ENCODE measurements around the gene SCYGR5. TPM values are rescaled to one million over a fixed set of nuclear protein-coding genes. Genes with fewer than 3 reads are reported as not detected.

SCYGR5 gene
- total RNA-seq, 1 donor from 2014 or later, result not detected

GRCh38 chr2:227684258-227684657, 17.7 kb downstream of the SCYGR5 start:
- Histone ChIP-seq H3K36me3 (ENCODE audit: control insufficient read depth, insufficient read depth, low read length) (no peaks in the 10 kb centered on the region), H3K4me3 (ENCODE audit: low read depth, low read length) (no peak overlapping the region), H3K27me3 (ENCODE audit: control insufficient read depth, insufficient read depth, low read length) (no peaks in the 10 kb centered on the region)
- FAIRE-seq (no peak), DNase-seq (ENCODE audit: low read depth) (peak; percentile 18)
- no peak for TF ChIP-seq CTCF (IDR thresholded peaks at IDR 0.05; ENCODE audit: insufficient read depth, low read length, severe bottlenecking)

- DNase-seq (ENCODE audit: low read depth) (no peak), FAIRE-seq (no peak)
- no peaks in the 10 kb centered on the region for H3K27me3 ChIP-seq (ENCODE audit: control insufficient read depth, insufficient read depth, low read length)
- no peak overlapping the region for H3K4me3 ChIP-seq (ENCODE audit: low read depth, low read length)
- TF ChIP-seq CTCF (IDR thresholded peaks at IDR 0.05; ENCODE audit: insufficient read depth, low read length, severe bottlenecking), result no peak
- H3K36me3 ChIP-seq (ENCODE audit: control insufficient read depth, insufficient read depth, low read length), result no peaks in the 10 kb centered on the region
These were observed 20.6 kb downstream of the SCYGR5 start for GRCh38 chr2:227687189-227687588.

GRCh38 chr2:227696990-227697679, 30.5 kb downstream of the SCYGR5 start:
- DNase-seq (ENCODE audit: low read depth), result no peak
- no peak for TF ChIP-seq CTCF (IDR thresholded peaks at IDR 0.05; ENCODE audit: insufficient read depth, low read length, severe bottlenecking)
- H3K4me3 ChIP-seq (ENCODE audit: low read depth, low read length), result no peak overlapping the region
- no peaks in the 10 kb centered on the region for H3K27me3 ChIP-seq (ENCODE audit: control insufficient read depth, insufficient read depth, low read length)
- no peak for FAIRE-seq
- no peaks in the 10 kb centered on the region for H3K36me3 ChIP-seq (ENCODE audit: control insufficient read depth, insufficient read depth, low read length)

GRCh38 chr2:227701556-227701955, 35.0 kb downstream of the SCYGR5 start:
- Histone ChIP-seq H3K27me3 (ENCODE audit: control insufficient read depth, insufficient read depth, low read length) (no peaks in the 10 kb centered on the region), H3K4me3 (ENCODE audit: low read depth, low read length) (no peak overlapping the region), H3K36me3 (ENCODE audit: control insufficient read depth, insufficient read depth, low read length) (no peaks in the 10 kb centered on the region)
- TF ChIP-seq CTCF (IDR thresholded peaks at IDR 0.05; ENCODE audit: insufficient read depth, low read length, severe bottlenecking), result no peak
- DNase-seq (ENCODE audit: low read depth) (no peak), FAIRE-seq (no peak)

GRCh38 chr2:227703280-227703732, 36.7 kb downstream of the SCYGR5 start:
- DNase-seq (ENCODE audit: low read depth), result peak; percentile 91
- peak; percentile 99 for FAIRE-seq
- no peak overlapping the region for H3K4me3 ChIP-seq (ENCODE audit: low read depth, low read length)
- TF ChIP-seq CTCF (IDR thresholded peaks at IDR 0.05; ENCODE audit: insufficient read depth, low read length, severe bottlenecking), result no peak
- no peaks in the 10 kb centered on the region for H3K27me3 ChIP-seq (ENCODE audit: control insufficient read depth, insufficient read depth, low read length)
- H3K36me3 ChIP-seq (ENCODE audit: control insufficient read depth, insufficient read depth, low read length), result no peaks in the 10 kb centered on the region

- peak; percentile 62 for DNase-seq (ENCODE audit: low read depth)
- H3K4me3 ChIP-seq (ENCODE audit: low read depth, low read length), result no peak overlapping the region
- no peaks in the 10 kb centered on the region for H3K36me3 ChIP-seq (ENCODE audit: control insufficient read depth, insufficient read depth, low read length)
- H3K27me3 ChIP-seq (ENCODE audit: control insufficient read depth, insufficient read depth, low read length), result no peaks in the 10 kb centered on the region
- TF ChIP-seq CTCF (IDR thresholded peaks at IDR 0.05; ENCODE audit: insufficient read depth, low read length, severe bottlenecking), result no peak
- FAIRE-seq, result no peak
These were observed 37.4 kb downstream of the SCYGR5 start for GRCh38 chr2:227703961-227704360.
